ACC112 (cell line): ENCODE data around the gene KRT26.

ENCODE experiments used
- H2AFZ ChIP-seq: fragments of 200-600 bp; sonication (generic); one replicate; pipeline ENCODE4 v1.6.0; 2017; ENCODE audit warnings: antibody characterized with exemption, low read length; ENCODE audit not compliant: unreplicated experiment
- H3K27ac ChIP-seq: fragments of 200-600 bp; sonication (generic); 2 replicates; pipeline ENCODE4 v1.5.1; 2014; ENCODE audit warnings: low read depth, mild to moderate bottlenecking, antibody characterized with exemption, low read length, moderate library complexity
- H3K27me3 ChIP-seq: fragments of 200-600 bp; sonication (generic); 2 replicates; pipeline ENCODE4 v1.6.1; 2014; ENCODE audit warnings: mild to moderate bottlenecking, antibody characterized with exemption, low read length, moderate library complexity, mixed read lengths; ENCODE audit not compliant: insufficient read depth
- H3K36me3 ChIP-seq: fragments of 200-600 bp; sonication (generic); 2 replicates; pipeline ENCODE4 v1.6.1; 2016; ENCODE audit warnings: mild to moderate bottlenecking, antibody characterized with exemption, low read length, moderate library complexity, mixed read lengths; ENCODE audit not compliant: insufficient read depth
- H3K4me1 ChIP-seq: fragments of 200-600 bp; sonication (generic); one replicate; pipeline ENCODE4 v1.6.1; 2016; ENCODE audit warnings: low read length, mixed read lengths; ENCODE audit not compliant: insufficient read depth, unreplicated experiment, control insufficient read depth
- H3K4me3 ChIP-seq: fragments of 200-600 bp; sonication (generic); 2 replicates; pipeline ENCODE4 v1.5.1; 2014; ENCODE audit warnings: mild to moderate bottlenecking, low read depth, low read length
- H3K79me2 ChIP-seq: fragments of 200-600 bp; sonication (generic); one replicate; pipeline ENCODE4 v1.6.0; 2016; ENCODE audit warnings: low read length; ENCODE audit not compliant: control insufficient read depth, unreplicated experiment, insufficient read depth

The KRT26 gene

DNA sequence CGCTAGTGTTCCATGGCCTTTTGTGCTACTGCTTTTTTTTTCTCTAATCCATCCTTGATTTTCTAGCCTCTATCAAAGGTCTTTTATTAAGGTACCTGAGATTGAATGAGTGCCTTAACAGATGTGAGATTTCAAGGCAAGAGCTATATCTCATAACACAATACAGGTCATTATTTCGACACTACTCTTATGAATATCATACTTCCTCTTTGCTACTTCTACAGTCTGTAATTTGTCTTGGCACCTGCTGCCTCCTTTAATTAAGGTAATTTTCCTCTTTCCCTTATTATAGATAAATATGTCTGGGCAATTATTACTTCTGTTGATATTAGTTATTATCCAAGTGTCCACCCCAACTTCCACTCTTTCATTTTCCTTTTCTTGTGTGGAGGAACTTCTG lies 22.5 kb upstream of the KRT26 start:
- Histone ChIP-seq H3K27me3 (peaks cover 22% of the 10 kb centered on the region), H3K4me1 (peaks cover 5% of the 10 kb centered on the region), H3K27ac (no peak overlapping the region), H3K79me2 (no peaks in the 10 kb centered on the region), H3K36me3 (no peaks in the 10 kb centered on the region), H2AFZ (no peak overlapping the region), H3K4me3 (no peak overlapping the region)

DNA sequence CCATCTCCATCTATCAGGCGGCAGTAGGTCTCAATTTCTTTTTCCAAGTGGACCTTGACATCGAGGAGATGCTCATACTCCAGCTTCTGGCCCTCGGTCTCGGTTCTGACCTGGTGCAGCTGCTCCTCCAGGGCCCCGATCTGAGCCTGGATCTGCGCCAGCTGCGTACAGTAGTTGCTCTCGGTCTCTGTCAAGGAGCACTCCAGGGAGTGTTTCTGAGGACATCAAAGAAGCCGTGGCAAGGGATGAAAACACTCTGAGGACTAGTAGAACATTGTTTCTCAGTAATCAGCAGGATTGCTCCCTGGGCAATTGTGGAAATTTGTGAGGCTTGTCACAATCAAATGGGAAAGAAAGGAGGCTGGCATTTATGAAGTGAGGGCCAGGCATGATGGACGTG lies 21.8 kb upstream of the KRT26 start:
- no peak overlapping the region for H3K27ac ChIP-seq
- no peaks in the 10 kb centered on the region for H3K79me2 ChIP-seq
- H3K36me3 ChIP-seq: no peaks in the 10 kb centered on the region
- H3K4me3 ChIP-seq: no peak overlapping the region
- H2AFZ ChIP-seq: no peak overlapping the region
- H3K27me3 ChIP-seq: peaks cover 17% of the 10 kb centered on the region
- peaks cover 5% of the 10 kb centered on the region for H3K4me1 ChIP-seq

DNA sequence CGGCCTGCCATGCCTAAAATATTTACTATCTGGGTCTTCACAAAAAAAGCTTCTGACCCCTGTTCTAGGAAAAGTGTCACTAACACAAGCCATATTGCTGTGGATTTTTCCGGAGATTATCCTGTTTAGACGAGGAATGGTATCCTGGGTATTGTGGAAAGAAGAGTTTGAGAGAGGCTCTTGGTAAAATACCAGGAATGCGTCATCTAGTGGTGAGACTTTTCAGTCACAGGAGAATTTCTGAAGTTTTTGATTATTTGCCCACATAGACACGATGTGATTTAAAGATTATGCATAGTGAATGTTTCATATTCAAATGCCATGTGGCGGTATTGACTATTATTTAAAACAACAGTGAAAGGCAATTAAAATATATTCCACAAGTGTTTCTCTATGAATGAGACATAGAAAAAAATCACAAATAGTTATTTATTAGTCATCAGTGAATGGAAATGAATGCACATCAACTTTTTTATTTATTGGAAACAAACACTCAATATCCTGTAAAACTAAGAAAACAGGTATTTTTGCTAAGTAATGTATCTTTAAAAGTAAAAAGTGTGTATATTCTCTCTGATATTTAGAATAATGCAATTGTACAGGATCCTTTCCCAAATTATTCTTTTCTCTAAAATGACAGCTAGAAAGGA lies 19.9 kb upstream of the KRT26 start:
- H3K27ac ChIP-seq: no peak overlapping the region
- H2AFZ ChIP-seq: no peak overlapping the region
- 0 out of 2 replicates have a peak, but pooled peaks cover 10% of the 10 kb centered on the region for H3K27me3 ChIP-seq
- no peak overlapping the region for H3K4me3 ChIP-seq
- H3K79me2 ChIP-seq: no peaks in the 10 kb centered on the region
- peaks cover 5% of the 10 kb centered on the region for H3K4me1 ChIP-seq
- no peaks in the 10 kb centered on the region for H3K36me3 ChIP-seq

DNA sequence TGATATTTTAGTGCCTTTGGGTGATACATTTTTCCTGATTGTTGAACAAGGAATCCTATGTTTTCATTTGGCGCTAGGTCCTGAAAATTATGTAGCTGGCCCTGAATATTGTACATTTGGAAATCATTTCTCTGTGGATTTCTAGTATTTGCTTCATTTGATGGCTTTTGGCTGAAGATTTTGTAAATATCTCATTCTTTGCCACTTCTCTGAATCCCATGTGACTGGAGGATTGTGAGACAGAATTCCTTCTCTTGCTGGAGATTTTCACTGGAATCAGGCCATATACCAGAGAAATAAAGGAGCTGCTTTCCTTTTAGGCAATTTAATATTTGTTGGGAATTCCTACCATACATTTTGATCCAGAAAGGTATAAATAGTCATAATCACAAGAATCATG lies 19.1 kb upstream of the KRT26 start:
- no peak overlapping the region for H2AFZ ChIP-seq
- H3K4me3 ChIP-seq: no peak overlapping the region
- peaks cover 5% of the 10 kb centered on the region for H3K4me1 ChIP-seq
- no peak overlapping the region for H3K27ac ChIP-seq
- 0 out of 2 replicates have a peak, but pooled peaks cover 6% of the 10 kb centered on the region for H3K27me3 ChIP-seq
- H3K36me3 ChIP-seq: no peaks in the 10 kb centered on the region
- H3K79me2 ChIP-seq: no peaks in the 10 kb centered on the region

DNA sequence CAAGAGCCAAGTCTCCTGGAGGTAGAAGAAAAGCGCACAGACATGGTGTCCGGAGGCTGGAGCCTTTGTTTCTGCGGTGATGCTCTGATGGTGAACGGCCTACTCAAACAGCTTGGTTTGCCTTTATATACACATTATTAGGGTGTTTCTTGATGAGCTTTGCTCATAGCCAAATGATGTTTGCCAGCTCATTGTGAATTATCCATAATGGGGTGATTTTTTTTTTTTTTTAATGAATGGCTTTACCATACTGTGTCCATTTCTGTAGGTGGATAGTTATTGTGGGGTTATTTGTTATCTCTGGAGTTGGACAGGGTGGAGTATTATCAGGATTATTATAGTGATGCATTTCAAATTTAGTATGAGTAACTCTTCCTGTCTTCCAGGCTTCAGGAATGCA lies 10.4 kb upstream of the KRT26 start, which contains the start of gene KRT27:
Gene KRT27, minus strand, starts transcription at position 101 of the 400 bp plus-strand sequence. Its CDS starts 57 bp downstream, at position 44.
- H3K36me3 ChIP-seq: no peaks in the 10 kb centered on the region
- no peak within 1 kb of the TSS for H2AFZ ChIP-seq
- no peaks in the 10 kb centered on the region for H3K79me2 ChIP-seq
- no peak within 1 kb of the TSS for H3K4me3 ChIP-seq
- H3K4me1 ChIP-seq: no peaks in the 10 kb centered on the region
- no peak within 1 kb of the TSS for H3K27ac ChIP-seq
- peaks cover 28% of the 10 kb centered on the region for H3K27me3 ChIP-seq

DNA sequence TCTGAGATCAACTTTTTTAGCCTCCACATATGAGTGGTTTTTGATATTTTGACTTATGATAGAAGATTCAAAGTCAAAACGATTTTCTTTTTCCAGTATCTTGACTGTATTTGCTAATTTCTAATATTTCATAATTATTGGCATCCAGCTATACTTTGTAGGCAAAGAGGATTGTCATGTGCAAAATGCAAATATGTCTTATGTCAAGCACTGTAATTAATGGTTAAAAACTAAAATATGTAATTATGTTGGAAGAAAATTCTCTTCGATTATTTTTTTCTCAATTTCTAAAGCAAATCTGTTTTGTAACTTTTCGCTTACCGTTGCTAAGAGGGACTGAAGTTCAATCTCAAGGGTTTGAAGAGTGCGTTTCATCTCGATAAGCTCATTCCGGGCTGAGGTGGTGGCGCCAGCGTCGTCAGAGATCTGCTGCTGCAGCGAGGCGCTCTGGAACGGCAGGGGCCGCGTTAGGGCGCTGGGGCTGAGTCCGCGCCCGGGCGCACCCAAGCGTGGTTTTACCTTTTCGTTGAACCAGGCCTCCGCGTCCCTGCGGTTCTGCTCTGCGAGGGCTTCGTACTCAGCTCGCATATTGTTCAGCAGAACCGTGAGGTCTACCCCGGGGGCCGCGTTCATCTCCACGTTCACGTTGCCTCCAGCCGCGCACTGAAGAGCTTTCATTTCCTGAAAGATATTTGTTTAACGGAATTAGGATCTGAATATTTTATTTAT lies 7.3 kb upstream of the KRT26 start:
- Histone ChIP-seq H3K4me3 (peak overlapping the region; percentile 37), H3K27ac (no peak overlapping the region), H3K27me3 (peaks cover 55% of the 10 kb centered on the region), H3K36me3 (no peaks in the 10 kb centered on the region), H3K79me2 (no peaks in the 10 kb centered on the region), H2AFZ (no peak overlapping the region), H3K4me1 (no peaks in the 10 kb centered on the region)

DNA sequence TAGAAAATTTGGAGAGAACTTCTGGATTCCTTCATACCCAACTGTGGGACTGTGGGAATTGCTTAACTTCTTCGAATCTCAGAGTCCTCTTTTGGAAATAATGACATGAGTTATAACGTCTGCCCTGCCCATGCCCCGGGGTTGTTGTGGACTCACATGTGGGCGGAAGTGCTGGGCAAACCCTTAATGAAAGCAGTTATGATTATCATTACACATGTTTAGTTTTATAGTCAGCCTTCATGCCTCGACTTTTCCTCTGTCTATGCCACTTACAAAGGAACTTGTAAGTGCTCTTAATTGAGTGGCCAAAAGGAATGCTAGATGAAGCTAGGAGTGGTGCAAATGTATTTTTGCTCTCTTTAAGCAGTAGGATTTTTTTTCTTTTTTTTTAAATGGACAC lies 6.5 kb upstream of the KRT26 start:
- Histone ChIP-seq H3K4me3 (no peak overlapping the region), H3K79me2 (no peaks in the 10 kb centered on the region), H3K27ac (no peak overlapping the region), H3K27me3 (peaks cover 64% of the 10 kb centered on the region), H2AFZ (no peak overlapping the region), H3K4me1 (no peaks in the 10 kb centered on the region), H3K36me3 (no peaks in the 10 kb centered on the region)

DNA sequence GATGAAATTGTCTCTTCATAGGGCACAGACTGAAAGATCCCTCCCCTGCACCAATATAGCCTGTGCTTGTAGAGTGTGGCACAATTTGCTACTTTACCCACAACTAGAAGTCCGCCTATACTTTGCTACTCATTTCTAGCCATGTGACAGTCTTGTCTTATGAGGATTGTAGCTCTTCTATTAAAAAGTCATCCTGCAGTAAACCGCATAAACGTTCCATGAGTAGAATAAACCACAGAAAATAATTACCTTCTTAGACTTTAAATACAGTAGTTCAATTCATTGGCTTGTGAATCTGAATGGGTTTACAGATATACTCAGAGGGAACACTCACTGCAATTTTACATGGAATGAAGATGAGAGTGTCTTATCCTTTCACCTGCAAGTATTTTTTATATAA lies 6.0 kb upstream of the KRT26 start:
- H3K79me2 ChIP-seq: no peaks in the 10 kb centered on the region
- H2AFZ ChIP-seq: no peak overlapping the region
- H3K27me3 ChIP-seq: peaks cover 68% of the 10 kb centered on the region
- no peak overlapping the region for H3K27ac ChIP-seq
- H3K4me1 ChIP-seq: no peaks in the 10 kb centered on the region
- H3K4me3 ChIP-seq: no peak overlapping the region
- no peaks in the 10 kb centered on the region for H3K36me3 ChIP-seq

DNA sequence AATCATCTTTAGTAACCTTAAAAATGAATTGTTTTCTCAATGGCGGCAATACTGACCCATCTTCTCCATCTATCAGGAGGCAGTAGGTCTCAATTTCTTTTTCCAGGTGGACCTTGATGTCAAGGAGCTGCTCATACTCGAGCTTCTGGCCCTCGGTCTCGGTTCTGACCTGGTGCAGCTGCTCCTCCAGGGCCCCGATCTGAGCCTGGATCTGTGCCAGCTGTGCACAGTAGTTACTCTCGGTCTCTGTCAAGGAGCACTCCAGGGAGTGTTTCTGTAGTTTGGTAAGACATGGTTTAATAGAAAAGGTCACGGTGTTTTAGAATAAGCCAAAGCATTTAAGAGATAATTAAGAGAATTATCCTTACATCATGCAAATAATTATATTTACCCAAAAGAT lies 5.5 kb upstream of the KRT26 start:
- Histone ChIP-seq H3K4me3 (no peak overlapping the region), H2AFZ (no peak overlapping the region), H3K27me3 (peaks cover 73% of the 10 kb centered on the region), H3K79me2 (no peaks in the 10 kb centered on the region), H3K27ac (no peak overlapping the region), H3K4me1 (no peaks in the 10 kb centered on the region), H3K36me3 (no peaks in the 10 kb centered on the region)

DNA sequence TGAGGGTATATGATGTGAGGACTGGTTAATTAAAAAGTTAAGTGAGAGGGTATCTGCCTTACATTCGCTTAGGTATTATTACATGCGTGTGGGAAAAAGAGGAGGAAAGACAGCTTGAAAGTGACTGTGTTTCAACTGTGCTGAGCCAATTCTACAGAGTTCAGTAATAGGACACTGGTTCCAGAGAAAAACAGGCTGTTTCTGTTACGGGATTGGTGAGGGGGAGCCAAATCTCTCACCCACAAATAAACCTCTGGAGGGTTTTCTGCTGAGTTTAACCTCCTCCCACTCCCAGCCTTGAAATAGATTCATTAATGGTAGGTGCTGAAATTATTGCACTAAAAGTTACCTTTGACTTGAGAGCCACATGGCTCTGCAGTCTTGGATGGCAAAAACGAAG lies 3.9 kb upstream of the KRT26 start:
- Histone ChIP-seq H2AFZ (no peak overlapping the region), H3K79me2 (no peaks in the 10 kb centered on the region), H3K36me3 (no peaks in the 10 kb centered on the region), H3K27me3 (peaks cover 88% of the 10 kb centered on the region), H3K4me3 (no peak overlapping the region), H3K4me1 (no peaks in the 10 kb centered on the region), H3K27ac (no peak overlapping the region)

DNA sequence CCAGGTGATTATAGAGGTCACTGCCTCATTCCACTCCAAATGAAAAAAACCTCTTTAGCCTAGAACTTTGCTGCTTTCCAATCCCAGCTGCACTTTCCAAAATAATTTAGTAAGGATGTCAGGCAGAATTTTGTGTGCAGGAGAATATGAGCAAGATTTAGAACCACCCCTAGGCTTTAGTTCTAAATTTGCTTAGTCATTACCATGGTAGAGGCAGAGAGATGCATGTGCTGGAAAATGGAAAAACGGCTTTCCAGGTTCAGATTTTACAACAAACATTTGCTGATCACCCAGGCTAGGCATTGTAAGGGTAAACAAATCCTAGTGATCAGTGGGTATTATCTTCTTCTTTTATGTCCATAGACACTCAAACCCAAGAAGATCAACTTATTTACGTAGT lies 6.3 kb downstream of the KRT26 start:
- Histone ChIP-seq H2AFZ (no peak overlapping the region), H3K27me3 (peaks cover 15% of the 10 kb centered on the region)

More for the DNA sequence above, 6.3 kb downstream of the KRT26 start:
- no peaks in the 10 kb centered on the region for H3K36me3 ChIP-seq
- H3K79me2 ChIP-seq: no peaks in the 10 kb centered on the region
- H3K27ac ChIP-seq: no peak overlapping the region
- no peaks in the 10 kb centered on the region for H3K4me1 ChIP-seq
- H3K4me3 ChIP-seq: no peak overlapping the region
